ENCODE measurements around the gene PLD2.
A peak's percentile ranks its signal among the peaks of the same experiment; 100 is the strongest.
"Not testable (repeated sequence)": the region's sequence is repeated elsewhere in the genome, so short reads cannot be mapped to it uniquely, and the experiment has no call there.

PLD2 gene

DNA sequence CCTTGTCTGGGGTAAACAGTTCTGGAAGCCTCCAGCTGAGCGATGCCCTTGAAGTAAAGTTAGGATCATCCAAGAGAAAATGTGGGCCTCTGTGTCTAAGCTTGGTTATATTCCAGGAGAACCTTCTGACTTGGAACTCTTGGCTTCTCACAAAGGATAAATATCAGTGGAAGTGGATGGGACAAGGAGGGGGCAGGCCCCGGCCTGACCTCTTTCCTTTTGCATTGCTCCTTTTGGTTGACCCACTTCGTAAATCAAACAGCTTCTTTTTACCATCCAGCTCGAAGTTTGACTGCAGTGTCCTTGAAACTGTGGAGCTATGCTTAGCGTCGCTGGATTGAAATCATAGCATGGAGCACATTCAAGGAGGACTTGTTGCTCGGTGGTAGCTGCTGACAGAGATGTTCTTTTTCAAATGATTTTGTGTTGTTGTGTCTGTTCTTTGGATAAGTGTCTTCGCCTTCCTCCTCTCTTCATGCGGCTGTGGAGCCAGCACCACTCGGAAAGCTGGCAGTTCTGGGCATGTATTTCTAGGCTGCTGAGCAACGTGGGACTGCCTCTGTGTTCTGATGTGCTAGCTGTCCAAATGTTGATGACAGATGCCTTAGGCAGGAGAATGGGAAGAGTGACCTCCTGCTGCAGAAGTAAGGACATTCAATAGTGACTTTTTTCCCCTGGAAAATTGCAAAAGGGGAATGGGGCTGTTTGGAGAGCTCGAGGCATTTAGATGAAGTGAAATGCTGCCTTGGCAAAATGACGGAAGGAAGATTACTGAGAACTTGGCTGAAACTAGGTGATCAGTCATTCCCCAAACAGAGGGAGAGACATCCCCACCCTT lies 30.7 kb downstream of the PLD2 start:
- no peak for DNase-seq

DNA sequence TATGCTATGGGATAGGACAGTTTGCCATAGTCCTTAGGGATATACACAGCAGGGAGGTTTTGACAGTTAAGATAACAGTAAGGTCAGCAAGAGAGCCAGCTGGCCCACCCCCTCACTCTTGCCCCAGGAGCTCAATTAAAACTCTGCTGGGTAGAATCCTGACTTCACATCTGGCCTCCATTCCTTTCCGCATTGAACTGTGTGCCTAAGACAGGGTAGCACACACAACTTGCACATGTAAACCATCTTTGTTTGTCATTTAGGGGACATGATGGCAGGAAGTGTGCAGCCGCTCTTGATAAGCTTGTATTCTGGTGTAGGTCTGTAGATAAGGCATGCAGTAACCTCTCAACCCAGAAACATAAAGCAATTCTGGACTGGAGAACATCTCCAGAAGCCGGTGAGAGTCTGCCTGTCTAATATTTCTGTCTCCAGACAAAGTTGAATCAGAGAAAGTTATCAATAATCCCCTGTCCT lies 31.4 kb downstream of the PLD2 start:
- DNase-seq = no peak

DNA sequence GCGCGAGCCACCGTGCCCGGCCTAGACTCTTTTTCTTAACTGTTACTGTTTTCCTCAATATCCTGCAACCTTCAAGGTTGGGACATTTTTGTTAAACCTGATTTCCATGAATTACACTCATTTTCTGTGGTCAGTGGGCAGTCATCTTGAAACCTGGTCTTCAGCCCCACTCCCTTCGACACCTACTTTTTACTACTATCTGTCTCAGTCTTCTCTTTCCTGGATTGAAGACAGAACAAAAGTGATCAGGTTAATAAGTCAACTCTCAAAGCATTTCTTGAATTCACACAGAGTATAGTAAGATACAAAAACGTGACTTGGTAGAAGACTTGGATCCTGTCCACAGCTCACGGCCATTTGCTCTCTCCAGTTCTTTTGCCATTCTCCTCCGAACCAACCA lies 32.3 kb downstream of the PLD2 start:
- no peak for DNase-seq

DNA sequence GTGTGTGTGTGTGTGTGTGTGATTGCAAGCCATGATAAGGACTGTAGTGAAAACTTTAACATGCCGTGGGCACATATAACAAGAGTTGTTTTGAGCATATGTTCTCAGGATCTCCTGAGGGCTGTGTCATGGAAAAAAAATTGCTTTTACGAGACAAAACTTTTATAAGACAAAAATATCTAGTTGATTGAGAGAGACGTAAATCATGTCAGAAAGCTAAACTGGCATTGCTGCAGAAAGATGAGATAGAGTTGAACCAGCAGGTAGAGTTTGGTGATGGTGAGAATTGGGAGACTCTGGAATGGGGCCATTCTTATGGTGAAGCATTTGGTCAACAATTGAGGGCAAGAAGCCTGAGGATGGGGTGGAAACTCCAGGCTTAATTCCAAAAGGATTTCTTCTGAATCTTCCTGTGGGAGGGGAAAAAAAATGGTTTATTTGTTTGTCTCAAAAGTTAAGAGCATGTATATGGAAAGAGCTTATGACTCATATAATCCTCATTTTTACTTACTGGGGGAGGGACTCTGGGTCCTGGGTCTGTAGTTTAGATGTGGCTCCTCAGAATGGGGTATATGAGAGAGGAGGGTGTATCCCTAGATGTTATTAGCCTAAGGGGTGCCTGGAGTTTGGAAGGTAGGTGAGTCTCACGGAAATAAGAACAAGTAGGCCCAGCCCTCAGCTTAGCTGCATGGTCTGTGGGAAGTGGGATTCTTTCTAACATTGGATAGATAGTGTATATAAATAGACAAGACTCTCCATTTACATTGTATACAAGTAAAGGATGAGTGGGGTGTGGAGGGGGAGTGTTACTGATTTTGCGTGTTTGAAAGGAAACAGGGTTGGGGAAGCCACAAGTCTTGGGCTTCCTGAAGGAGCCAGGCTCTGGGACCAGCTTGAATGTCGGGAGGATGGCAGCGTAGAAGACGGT lies 33.3 kb downstream of the PLD2 start:
- DNase-seq = no peak

DNA sequence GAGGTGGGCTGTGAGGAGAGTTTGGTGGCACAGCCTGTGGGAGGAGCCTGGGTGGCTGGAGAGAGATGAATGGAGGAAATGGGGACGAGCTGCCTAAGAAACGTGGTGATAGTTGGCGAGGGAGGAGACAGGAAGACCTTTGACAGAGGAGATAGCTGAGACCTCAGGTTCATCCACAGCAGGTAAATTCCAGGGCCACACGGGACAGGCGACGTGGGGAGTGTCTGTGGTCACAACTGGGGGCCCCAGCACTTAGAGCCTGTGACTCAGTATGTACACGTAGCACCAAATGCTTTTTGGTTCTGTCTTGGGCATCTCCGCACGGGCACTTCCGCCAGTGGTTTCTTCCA lies 33.9 kb downstream of the PLD2 start:
- no peak for DNase-seq

DNA sequence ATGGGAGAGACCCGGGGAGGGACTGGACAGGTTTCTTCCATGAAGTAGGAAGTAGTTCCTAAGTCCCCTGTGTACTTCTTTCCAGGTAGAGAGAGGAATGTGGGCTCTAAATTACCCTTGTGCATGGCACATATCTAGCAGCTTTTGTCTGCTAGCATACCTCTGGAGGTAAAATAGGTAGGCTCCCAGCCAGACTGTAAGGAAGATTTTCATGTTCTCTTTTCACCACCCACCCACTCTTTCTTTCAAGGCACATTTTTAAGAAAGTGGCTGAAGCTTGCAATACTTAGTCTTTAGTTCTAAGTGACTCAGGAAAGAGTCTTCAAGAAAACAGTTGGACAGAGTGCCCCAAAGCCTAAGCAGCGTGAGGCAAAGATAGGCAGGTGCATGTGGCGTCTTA lies 35.4 kb downstream of the PLD2 start:
- DNase-seq = no peak

DNA sequence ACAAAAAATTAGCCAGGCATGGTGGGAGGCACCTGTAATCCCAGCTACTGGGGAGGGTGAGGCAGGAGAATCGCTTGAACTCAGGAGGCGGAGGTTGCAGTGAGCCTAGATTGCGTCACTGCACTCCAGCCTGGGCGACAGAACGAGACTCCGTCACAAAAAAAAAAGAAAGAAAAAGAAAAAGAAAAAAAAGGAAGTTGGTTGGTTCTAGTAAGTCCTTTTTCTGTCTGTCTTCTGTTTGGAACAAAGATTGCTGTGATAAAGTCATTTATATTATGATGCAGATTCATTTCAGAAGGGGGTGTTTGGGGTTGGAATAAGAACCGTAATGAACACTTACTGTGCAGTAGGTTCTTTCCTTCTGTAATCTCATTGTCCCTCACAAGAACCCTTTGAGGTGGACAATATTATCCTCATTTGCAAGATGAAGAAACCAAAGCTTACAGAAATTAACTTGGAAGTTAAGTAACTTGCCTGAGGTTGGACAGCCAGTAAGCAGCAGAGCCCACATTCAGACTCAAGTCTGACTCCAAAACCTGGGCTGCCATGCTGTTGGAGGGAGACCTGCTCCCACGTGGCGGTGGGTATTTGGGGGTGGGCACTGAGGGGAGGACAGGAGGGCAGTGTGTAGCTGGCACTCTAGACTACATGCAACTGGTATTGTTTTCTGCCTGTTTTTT lies 36.5 kb downstream of the PLD2 start:
- no peak for DNase-seq

DNA sequence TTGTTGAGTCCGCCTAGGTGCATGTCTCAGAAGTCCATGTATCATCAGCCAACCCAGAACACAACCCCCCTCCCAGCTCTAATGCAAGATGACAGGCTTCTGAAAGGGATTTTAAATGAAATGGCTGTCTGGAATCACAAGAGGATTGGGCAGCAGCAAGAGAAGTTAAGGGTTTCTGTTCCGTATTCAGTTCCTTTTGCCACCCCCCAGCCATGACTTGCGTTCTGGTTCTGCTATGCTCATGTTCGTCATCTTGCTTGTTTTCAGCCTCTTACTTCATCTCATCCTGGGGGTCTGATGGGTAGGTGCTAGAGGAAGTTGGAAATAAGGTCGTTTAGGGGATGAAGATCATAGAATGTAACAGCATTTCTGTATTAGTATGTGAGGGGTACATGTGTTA lies 38.2 kb downstream of the PLD2 start:
- DNase-seq = no peak

DNA sequence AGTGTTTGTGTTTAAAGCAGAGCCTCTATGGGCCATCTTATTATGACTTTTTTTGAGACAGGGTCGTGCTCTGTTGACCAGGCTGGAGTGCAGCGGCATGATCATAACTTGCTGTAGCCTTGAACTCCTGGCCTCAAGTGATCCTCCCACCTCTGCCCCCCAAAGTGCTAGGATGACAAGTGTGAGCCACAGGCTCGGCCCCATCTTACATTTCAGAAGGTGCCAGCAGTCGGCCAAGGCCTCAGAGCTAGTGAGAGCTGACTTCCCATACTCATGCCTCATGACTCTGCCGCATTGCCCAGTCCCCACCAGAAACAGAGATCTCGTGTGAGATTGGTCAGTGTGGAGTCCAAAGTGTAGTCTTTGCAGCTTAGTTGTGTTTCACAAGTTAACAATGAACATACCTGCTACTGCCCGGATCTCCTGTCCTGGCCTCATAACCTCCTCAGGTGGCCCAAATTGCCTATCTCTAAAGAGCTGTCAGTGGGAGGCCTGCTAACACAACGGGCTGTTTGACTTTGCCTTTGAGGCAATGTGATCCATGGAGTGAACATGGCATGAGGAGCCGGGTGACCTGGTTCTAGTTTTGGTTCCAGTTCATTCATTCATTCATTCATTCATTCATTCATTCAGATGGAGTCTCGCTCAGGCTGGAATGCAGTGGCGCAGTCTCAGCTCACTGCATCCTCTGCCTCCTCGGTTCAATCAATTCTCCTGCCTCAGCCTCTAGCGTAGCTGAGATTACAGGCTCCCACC lies 39.9 kb downstream of the PLD2 start:
- no peak for DNase-seq

DNA sequence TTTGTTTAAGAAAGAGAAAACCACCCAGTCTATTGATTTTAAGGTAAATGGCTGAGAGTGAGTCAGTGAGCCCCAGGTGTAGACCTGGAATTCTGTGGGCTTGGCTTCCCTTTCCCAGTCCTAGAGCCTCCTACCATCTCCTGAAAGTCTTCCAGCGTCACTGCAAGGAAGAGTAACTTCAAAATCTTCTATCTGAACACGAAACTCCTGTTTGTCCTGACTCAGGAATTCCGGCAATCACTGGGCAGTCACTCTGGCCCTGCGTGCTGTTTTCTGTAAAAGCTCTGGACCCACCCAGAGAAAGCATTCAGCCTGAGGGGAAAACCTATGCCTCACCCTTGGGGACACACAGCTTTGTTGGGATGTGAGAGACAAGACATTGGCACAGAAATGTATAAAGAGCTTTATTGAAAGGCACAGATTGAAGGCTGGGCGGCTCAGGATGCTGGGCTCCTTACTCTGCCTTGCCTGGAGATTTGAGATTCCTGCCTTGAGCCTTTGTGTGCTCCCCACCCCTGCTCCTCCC lies 42.1 kb downstream of the PLD2 start:
- no peak for DNase-seq

DNA sequence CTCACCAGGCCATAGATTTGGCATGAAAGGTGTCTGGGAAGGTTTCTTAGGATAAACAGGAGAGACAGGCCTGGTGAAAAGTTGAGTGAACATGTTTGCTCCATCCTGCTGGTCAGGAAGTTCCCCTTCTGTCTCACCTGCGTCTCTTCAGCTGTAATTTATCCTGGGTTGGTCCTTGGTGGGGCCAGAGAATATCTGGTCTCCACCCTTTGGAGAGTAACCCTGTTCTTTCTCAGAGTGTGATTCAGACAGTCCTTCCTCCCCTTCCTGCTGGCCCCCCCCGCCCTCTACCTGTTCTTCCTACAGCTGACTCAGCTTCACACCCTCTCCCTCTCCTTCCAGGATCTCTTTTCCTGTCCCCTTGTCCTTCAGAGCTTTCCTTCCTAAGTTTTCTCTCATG lies 43.3 kb downstream of the PLD2 start:
- DNase-seq = no peak

DNA sequence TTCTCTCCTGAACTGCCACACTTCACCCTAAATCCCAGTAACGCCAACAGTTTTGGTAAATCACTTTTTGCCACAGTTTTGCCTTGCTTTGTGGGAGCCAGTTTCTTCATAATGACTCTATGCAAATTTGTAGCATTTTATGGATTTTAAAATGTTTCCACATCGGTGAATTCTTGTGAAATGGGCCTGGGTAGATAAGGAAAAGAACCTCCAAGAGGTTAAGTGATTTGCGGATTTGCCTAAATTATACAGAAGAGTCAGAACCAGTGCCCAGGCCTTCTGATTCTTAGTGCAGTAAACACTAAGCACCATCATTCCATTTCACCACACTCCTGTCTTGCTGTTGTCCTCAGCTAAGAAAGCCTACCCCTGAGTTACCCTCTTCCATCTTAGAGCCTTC lies 44.1 kb downstream of the PLD2 start:
- no peak for DNase-seq

DNA sequence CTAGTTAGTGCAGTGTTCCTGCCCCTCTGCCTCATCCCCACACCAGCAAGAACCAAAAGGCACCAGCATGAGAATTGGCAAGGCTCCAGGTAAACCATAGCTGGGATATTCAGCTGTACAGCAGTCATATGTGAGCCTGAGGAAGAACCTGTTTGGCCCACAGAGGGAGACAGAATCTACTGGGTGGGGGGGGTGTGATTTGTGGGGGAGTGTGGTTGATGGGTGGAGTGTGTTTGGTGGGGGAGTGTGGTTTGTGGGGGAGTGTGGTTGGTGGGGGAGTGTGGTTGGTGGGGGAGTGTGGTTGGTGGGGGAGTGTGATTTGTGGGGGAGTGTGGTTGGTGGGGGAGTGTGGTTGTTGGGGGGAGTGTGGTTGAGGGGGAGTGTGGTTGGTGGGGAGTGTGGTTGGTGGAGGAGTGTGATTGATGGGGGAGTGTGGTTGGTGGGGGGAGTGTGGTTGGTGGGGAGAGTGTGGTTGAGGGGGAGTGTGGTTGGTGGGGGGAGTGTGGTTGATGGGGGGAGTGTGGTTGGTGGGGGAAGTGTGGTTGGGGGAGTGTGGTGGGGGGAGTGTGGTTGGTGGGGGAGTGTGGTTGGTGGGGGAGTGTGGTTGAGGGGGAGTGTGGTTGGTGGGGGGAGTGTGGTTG lies 45.7 kb downstream of the PLD2 start:
- DNase-seq = no peak

DNA sequence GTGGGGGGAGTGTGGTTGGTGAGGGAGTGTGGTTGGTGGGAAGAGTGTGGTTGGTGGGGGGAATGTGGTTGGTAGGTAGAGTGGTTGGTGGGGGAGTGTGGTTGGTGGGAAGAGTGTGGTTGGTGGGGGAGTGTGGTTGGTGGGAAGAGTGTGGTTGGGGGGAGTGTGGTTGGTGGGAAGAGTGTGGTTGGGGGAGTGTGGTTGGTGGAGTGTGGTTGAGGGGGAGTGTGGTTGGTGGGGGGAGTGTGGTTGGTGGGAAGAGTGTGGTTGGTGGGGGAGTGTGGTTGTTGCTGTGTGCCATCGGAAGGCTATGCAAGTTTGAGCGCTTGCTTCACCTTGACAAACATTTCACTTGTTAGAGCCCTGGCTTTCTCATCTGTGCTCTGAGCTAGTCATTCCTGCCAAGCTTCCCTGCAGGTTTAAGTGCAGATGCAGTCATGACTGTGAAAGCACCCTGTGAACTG lies 46.3 kb downstream of the PLD2 start:
- no peak for DNase-seq

DNA sequence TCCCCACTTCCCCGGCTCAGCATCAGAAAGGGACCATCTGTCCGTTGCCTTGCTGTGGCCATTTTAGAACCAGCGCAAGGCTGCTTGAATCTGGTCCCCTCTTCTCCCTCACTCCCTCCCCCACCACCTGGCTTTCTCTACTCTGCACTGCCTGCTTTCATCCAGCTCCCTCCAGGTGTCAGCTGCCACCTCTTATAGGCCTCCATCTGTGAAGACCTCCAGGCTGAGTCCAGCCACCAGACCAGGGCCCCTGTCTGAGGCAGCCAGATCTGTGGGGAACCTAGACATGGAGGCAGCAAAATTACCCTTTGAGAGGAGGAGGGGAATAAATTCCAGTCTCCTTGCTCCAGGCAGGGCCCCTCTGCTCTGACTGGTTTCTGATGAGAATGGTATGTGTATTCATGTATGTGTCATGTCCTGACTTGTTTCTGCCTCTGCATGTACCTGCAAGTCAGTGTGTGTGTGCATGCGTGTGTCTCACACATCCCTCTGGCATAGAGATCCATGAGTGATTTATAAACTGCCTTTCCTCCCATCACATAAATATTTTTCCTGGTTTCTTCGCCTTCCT lies 47.2 kb downstream of the PLD2 start:
- DNase-seq = no peak

DNA sequence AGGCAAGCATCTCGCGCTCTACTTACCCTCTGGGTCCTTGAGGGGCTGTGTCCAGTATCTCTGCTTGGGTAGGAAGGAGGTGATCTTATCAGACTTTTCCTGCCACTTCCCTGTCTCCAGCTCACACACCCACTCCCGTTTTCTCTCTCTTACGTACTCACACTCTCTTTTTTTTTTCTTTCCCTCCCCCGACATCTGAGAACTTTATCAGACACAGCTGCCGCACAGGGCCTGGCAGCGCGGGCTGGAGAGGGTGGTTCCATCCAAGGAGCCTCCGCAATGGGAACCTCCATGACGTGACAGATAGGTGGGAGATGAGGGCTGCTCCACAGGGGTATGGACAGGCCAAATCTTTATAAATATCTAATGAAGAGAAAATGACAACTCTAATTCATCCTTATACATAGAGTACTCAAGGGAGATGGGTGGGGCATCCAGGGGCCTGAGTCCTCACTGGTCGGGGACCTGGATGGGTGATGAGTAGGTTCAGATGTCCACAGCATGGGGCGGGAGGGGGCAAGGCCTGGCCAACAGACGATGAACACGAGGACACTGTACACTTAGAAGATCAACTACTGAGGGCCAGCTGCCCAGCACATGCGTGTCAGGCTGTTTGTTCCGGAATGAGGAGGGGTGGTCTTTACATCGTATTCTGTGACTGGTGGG lies 49.5 kb downstream of the PLD2 start:
- no peak for DNase-seq

DNA sequence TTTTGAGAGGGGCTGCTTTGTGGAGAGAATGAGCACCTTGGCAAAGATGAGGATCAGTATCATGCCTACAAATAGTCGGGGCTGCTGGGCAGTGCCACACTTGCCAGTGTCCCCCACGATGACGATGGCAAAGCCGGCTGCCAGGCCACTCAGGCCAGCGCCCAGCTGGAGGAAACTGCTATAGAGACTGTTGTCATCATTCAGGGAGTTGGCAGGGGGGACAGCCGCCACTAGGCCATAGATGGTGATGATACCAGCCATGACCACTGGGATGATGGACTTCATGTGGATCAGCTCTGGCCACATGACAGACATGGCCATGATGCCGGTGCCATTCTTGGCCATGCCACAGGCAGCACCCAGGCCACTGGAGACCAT lies 50.0 kb downstream of the PLD2 start:
- DNase-seq = no peak

DNA sequence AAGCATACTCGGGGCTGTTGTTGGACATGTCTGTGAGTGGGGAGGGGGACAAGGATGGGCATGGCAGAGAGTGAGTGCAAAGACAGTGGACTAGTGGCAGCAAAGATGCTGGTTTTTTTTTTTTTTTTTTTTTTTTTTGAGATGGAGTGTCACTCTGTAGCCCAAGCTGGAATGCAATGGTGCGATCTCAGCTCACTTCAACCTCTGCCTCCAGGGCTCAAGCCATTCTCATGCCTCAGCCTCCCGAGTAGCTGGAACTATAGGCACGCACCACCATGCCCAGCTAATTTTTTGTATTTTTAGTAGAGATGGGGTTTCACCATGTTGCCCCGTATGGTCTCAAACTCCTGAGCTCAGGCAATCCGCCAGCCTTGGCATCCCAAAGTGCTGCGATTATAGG lies 50.4 kb downstream of the PLD2 start:
- not testable (repeated sequence) for DNase-seq

DNA sequence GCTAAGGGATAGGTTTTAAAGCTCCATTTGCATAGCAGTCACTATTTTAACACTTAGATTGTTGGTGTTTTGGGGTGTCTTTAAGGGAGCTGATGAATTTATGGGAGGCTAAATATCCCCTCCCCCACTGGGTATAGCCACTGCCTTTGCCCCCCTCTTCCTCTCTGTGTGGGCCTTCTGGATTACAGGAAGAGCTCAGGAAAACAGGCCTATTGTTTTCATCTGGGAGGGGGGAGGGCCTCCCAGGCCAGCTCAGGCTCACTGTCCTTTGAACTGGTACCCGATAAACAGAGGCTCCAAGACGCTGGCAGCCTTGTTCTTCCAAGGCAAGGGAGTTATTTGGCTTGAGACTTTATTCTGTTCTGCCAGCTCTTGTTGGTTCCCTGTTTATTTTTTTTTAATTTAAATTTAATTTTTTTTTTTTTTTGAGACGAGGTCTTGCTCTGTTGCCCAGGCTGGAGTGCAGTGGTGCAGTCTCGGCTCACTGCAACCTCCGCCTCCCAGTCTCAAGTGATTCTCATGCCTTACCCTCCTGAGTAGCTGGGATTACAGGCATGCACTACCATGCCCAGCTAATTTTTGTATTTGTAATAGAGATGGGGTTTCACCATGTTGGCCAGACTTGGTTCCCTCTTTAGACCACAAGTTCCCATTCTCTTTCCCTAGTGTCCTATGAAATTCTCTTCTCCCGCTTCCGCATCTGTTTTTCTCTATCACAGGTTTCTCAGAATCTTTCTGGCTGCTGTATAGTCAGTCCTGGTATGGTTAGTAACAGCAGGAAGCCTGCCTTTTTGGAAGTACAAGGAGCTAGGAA lies 51.3 kb downstream of the PLD2 start:
- DNase-seq = no peak

DNA sequence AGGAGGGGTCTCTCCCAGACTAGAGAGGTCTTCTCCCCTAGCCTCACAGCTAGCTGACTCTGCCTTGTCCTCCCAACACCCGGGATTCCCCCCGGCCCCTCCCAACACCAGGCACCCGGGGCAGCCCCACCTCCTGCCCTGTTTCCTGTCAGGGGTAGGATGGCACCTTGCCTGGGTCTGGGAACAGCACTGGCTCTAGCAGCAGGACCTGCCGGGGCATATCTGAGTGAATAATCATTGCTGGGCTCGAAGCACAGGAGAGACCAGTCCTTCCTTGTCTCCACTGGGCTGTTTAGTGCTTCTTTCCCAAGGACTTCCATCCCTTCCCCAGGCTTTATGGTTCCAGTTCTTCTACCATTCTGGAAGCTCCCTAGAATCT lies 51.9 kb downstream of the PLD2 start:
- peak in 1 of 2 experiments; percentile 12 for DNase-seq
